Neural cell (in vitro differentiated cells): ENCODE results near the gene DIP2C. TPM values are rescaled to one million over a fixed set of nuclear protein-coding genes. Genes with fewer than 3 reads are reported as not detected.

Source experiments
- H2AFZ ChIP-seq: fragments of 200-600, 300-800 bp; sonication (generic), shearing (Covaris generic); 2 replicates; pipeline ENCODE4 v1.6.0; 2014; ENCODE audit warnings: low read depth, mild to moderate bottlenecking, antibody characterized with exemption, low read length, moderate library complexity
- H3F3A ChIP-seq: fragments of 200-600 bp; shearing (Covaris generic); 2 replicates; pipeline ENCODE4 v1.6.1; 2016; ENCODE audit warnings: mild to moderate bottlenecking, moderate library complexity, mixed read lengths, antibody characterized with exemption, low read length; ENCODE audit not compliant: insufficient read depth, poor library complexity, severe bottlenecking
- H3K27ac ChIP-seq: fragments of 200-600, 300-800 bp; sonication (generic), shearing (Covaris generic); 2 replicates; pipeline ENCODE4 v1.5.1; 2014; ENCODE audit warnings: mild to moderate bottlenecking, low read length, moderate library complexity
- H3K27me3 ChIP-seq: fragments of 300-800, 200-600 bp; sonication (generic), shearing (Covaris generic); 2 replicates; pipeline ENCODE4 v1.6.0; 2014; ENCODE audit warnings: mild to moderate bottlenecking, low read depth, low read length, moderate library complexity; ENCODE audit not compliant: insufficient read depth
- H3K36me3 ChIP-seq: fragments of 300-800, 200-600 bp; sonication (generic), shearing (Covaris generic); 2 replicates; pipeline ENCODE4 v1.5.1; 2014; ENCODE audit warnings: mild to moderate bottlenecking, antibody characterized with exemption, low read length, moderate library complexity; ENCODE audit not compliant: insufficient read depth
- H3K4me2 ChIP-seq: fragments of 300-800, 200-600 bp; sonication (generic), shearing (Covaris generic); 2 replicates; pipeline ENCODE4 v1.6.0; 2014; ENCODE audit warnings: mild to moderate bottlenecking, low read length
- H3K4me3 ChIP-seq: fragments of 300-800, 200-600 bp; sonication (generic), shearing (Covaris generic); 2 replicates; pipeline ENCODE4 v1.5.1; 2014; ENCODE audit warnings: mild to moderate bottlenecking, low read length, moderate library complexity
- H3K79me2 ChIP-seq: fragments of 200-600 bp; shearing (Covaris generic); replicated peaks from 2 replicates; pipeline ENCODE4 v1.6.0; 2014; ENCODE audit warnings: mild to moderate bottlenecking, low read length, moderate library complexity; ENCODE audit not compliant: insufficient read depth
- H3K9ac ChIP-seq: fragments of 300-800, 200-600 bp; sonication (generic), shearing (Covaris generic); 2 replicates; pipeline ENCODE4 v1.6.1; 2016; ENCODE audit warnings: mild to moderate bottlenecking, low read length, mixed read lengths
- H3K9me2 ChIP-seq: fragments of 200-600 bp; shearing (Covaris generic); 2 replicates; pipeline ENCODE4 v1.6.1; 2016; ENCODE audit warnings: mild to moderate bottlenecking, low read length, mixed read lengths; ENCODE audit not compliant: insufficient read depth
- H3K9me3 ChIP-seq: fragments of 200-600, 300-800 bp; sonication (generic), shearing (Covaris generic); 2 replicates; pipeline ENCODE4 v1.6.1; 2016; ENCODE audit warnings: mild to moderate bottlenecking, mixed run types, low read length, moderate library complexity, mixed read lengths
- H4K20me1 ChIP-seq: fragments of 200-600 bp; shearing (Covaris generic); 2 replicates; pipeline ENCODE4 v1.6.1; 2016; ENCODE audit warnings: mild to moderate bottlenecking, mixed run types; ENCODE audit not compliant: insufficient read depth
- EP300 ChIP-seq: fragments of 450-650 bp; conservative IDR thresholded peaks from 2 replicates; pipeline ENCODE4 v1.6.1; 2014; ENCODE audit warnings: antibody characterized with exemption, mild to moderate bottlenecking, moderate library complexity; ENCODE audit not compliant: poor library complexity, severe bottlenecking
- EZH2 ChIP-seq: fragments of 200-600, 300-800 bp; shearing (Covaris generic), sonication (generic); IDR thresholded peaks from 2 replicates; pipeline ENCODE4 v1.6.1; 2014; ENCODE audit warnings: antibody characterized with exemption, low read length, borderline replicate concordance, mild to moderate bottlenecking; ENCODE audit not compliant: insufficient read depth, poor library complexity, severe bottlenecking
- MXI1 ChIP-seq: fragments of 450-650 bp; conservative IDR thresholded peaks from 2 replicates; pipeline ENCODE4 v1.6.1; 2014; ENCODE audit warnings: antibody characterized with exemption, mild to moderate bottlenecking; ENCODE audit not compliant: poor library complexity, severe bottlenecking
- POLR2AphosphoS5 ChIP-seq: IDR thresholded peaks from 2 replicates; pipeline ENCODE4 v1.6.1; 2012
- SMC3 ChIP-seq: fragments of 450-650 bp; conservative IDR thresholded peaks from 2 replicates; pipeline ENCODE4 v1.6.1; 2014; ENCODE audit warnings: antibody characterized with exemption, mild to moderate bottlenecking, moderate library complexity; ENCODE audit not compliant: poor library complexity
- TAF1 ChIP-seq: IDR thresholded peaks from 2 replicates; pipeline ENCODE4 v1.6.1; 2012; ENCODE audit warnings: low read depth
- polyA plus RNA-seq: library from polyadenylated mRNA; depleted of rRNA; stranded (reverse); fragments of >200 nt; gene quantifications from 2 replicates; pipeline ENCODE4 v1.2.3, GENCODE V29; 2014
- TF ChIP-seq, protein P1 (sequence below): IDR thresholded peaks from 2 replicates; pipeline ENCODE4 v1.6.1; 2012; ENCODE audit warnings: borderline replicate concordance

DIP2C gene
- polyA plus RNA-seq, 1 donor from 2014 or later, result 24.1 TPM

DNA sequence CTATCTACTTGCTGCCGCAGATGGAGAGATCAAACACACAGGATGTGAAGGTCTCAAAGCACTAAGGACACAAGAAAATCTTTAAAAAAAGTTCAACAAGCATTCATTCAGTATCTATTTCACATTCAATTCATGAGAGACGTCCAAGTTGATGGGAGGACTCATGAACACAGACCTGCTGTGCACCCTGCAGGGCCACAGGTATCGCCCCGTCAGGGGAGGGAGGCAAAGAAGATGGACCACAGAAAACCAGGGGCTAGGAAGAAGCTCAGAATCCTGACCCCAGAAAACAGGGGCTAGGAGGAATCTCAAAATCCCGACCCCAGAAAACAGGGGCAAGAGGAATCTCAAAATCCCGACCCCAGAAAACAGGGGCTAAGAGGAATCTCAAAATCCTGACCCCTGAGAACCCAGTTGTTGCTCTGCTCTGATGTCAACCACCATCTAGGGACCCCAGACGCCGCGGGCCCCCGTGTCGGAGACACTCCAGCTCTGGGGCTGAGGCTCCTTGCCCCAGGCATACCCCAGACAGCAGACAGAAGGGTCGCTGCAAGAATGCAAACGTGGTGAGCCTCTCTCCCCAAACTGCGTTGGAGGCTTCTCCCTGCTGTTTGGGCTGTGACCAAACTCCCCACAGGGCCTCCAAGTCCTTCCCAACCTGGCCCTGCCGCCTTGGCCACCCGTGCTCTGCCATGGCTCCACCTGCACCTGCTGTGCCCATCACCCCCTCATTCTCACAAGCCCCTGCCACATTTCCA is 197.6 kb downstream of the DIP2C start:
- Histone ChIP-seq H3K27ac (no peak overlapping the region), H4K20me1 (peaks cover 21% of the 10 kb centered on the region), H3K9ac (peak overlapping the region; percentile 4), H3K36me3 (no peaks in the 10 kb centered on the region), H3F3A (no peaks in the 10 kb centered on the region), H3K9me3 (no peaks in the 10 kb centered on the region), H3K79me2 (peaks cover 74% of the 10 kb centered on the region), H3K4me2 (no peak overlapping the region), H3K4me3 (peak overlapping the region; percentile 23), H2AFZ (no peak overlapping the region), H3K9me2 (no peaks in the 10 kb centered on the region), H3K27me3 (no peaks in the 10 kb centered on the region)
- TF ChIP-seq POLR2AphosphoS5 (no peak), EP300 (no peak), SMC3 (no peak)

GRCh38 chr10:490891-491571 is 198.4 kb downstream of the DIP2C start:
- Histone ChIP-seq H3K36me3 (no peaks in the 10 kb centered on the region), H3K9me3 (no peaks in the 10 kb centered on the region), H3K4me2 (no peak overlapping the region), H3K9me2 (no peaks in the 10 kb centered on the region), H3K27me3 (no peaks in the 10 kb centered on the region), H3K9ac (peak overlapping the region; percentile 4), H3K4me3 (peak overlapping the region; percentile 23), H3K27ac (no peak overlapping the region), H3F3A (no peaks in the 10 kb centered on the region), H4K20me1 (peaks cover 21% of the 10 kb centered on the region), H2AFZ (no peak overlapping the region), H3K79me2 (peaks cover 72% of the 10 kb centered on the region)
- no peak for TF ChIP-seq TAF1
- TF ChIP-seq, protein P1, sequence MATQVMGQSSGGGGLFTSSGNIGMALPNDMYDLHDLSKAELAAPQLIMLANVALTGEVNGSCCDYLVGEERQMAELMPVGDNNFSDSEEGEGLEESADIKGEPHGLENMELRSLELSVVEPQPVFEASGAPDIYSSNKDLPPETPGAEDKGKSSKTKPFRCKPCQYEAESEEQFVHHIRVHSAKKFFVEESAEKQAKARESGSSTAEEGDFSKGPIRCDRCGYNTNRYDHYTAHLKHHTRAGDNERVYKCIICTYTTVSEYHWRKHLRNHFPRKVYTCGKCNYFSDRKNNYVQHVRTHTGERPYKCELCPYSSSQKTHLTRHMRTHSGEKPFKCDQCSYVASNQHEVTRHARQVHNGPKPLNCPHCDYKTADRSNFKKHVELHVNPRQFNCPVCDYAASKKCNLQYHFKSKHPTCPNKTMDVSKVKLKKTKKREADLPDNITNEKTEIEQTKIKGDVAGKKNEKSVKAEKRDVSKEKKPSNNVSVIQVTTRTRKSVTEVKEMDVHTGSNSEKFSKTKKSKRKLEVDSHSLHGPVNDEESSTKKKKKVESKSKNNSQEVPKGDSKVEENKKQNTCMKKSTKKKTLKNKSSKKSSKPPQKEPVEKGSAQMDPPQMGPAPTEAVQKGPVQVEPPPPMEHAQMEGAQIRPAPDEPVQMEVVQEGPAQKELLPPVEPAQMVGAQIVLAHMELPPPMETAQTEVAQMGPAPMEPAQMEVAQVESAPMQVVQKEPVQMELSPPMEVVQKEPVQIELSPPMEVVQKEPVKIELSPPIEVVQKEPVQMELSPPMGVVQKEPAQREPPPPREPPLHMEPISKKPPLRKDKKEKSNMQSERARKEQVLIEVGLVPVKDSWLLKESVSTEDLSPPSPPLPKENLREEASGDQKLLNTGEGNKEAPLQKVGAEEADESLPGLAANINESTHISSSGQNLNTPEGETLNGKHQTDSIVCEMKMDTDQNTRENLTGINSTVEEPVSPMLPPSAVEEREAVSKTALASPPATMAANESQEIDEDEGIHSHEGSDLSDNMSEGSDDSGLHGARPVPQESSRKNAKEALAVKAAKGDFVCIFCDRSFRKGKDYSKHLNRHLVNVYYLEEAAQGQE, result peak; percentile 72
- TF ChIP-seq EZH2, result no peak
- TF ChIP-seq MXI1, result no peak

GRCh38 chr10:490256-490655 is 199.2 kb downstream of the DIP2C start:
- TF ChIP-seq, protein P1, result peak; percentile 26
- no peak for TF ChIP-seq MXI1
- Histone ChIP-seq H3K27ac (no peak overlapping the region), H3K27me3 (no peaks in the 10 kb centered on the region), H3K9ac (no peak overlapping the region), H3K9me3 (no peaks in the 10 kb centered on the region), H4K20me1 (peaks cover 21% of the 10 kb centered on the region), H3F3A (no peaks in the 10 kb centered on the region), H3K9me2 (no peaks in the 10 kb centered on the region), H3K4me2 (no peak overlapping the region), H3K79me2 (peaks cover 64% of the 10 kb centered on the region), H3K4me3 (no peak overlapping the region), H2AFZ (no peak overlapping the region), H3K36me3 (no peaks in the 10 kb centered on the region)
